ENCODE data around the gene CASP7.
"Not testable (repeated sequence)": the region's sequence is repeated elsewhere in the genome, so short reads cannot be mapped to it uniquely, and the experiment has no call there.

The CASP7 gene

DNA sequence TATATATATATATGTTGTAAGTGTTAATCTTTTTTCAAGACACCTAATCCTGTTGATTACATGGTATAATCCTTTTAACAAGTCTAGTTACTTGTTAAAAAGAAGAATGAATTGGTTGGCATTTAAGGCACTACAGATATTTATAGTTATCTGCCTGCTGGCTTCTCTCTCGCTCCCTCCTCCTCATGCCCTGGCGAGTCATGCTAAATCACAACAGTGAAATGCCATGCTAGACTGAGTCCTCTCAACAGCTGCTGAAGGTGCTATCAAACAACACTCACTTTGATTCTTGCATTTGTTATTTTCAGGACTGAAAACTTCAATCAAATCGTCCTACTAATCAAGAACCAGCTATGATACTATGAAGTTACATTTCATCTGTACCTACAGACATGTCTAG, 31.2 kb upstream of the CASP7 start:
- Histone ChIP-seq H3K27me3 (ENCODE audit: control insufficient read depth, insufficient read depth, low read length, poor library complexity, severe bottlenecking) (no peaks in the 10 kb centered on the region), H3K27ac (ENCODE audit: insufficient read depth, low read depth, low read length, poor library complexity, severe bottlenecking) (no peak overlapping the region)
- WGBS, 2 experiments: 71 to 74% methylated on average over 3 of the region's 3 CpGs

DNA sequence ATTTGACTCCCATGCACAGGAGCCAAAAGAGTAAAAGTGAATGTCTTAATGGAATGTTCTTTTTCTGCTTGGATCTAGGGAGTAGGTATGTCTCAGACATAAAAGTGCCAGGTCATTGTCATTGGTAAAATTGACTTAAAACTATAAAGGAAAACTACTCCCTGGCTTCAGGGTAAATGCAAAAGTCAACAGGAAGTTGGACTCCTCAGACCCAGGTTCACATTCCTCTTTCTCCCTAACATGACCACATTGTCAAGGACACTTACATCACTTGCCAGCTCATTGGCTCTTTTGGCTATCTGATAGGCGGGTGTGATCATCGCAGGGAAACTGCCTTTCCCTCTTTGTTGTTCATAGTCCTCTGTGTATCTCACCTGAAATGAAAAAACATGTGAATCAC, 29.5 kb upstream of the CASP7 start:
- no peaks in the 10 kb centered on the region for H3K36me3 ChIP-seq (ENCODE audit: control insufficient read depth, insufficient read depth, low read length)
- H3K9me3 ChIP-seq (ENCODE audit: control insufficient read depth, low read length): no peaks in the 10 kb centered on the region
- no peaks in the 10 kb centered on the region for H3K27me3 ChIP-seq (ENCODE audit: control insufficient read depth, insufficient read depth, low read length, poor library complexity, severe bottlenecking)
- H3K4me3 ChIP-seq (ENCODE audit: insufficient read depth, low read depth, low read length): no peak overlapping the region
- no peaks in the 10 kb centered on the region for H3K4me1 ChIP-seq (ENCODE audit: control insufficient read depth, insufficient read depth, low read length)
- no peak overlapping the region for H3K27ac ChIP-seq (ENCODE audit: insufficient read depth, low read depth, low read length, poor library complexity, severe bottlenecking)
- 89 to 96% methylated on average over 2 of the region's 2 CpGs for WGBS, 2 experiments

More for the DNA sequence above, 31.2 kb upstream of the CASP7 start:
- Histone ChIP-seq H3K36me3 (ENCODE audit: control insufficient read depth, insufficient read depth, low read length) (no peaks in the 10 kb centered on the region), H3K4me1 (ENCODE audit: control insufficient read depth, insufficient read depth, low read length) (no peaks in the 10 kb centered on the region), H3K4me3 (ENCODE audit: insufficient read depth, low read depth, low read length) (no peak overlapping the region), H3K9me3 (ENCODE audit: control insufficient read depth, low read length) (no peaks in the 10 kb centered on the region)

DNA sequence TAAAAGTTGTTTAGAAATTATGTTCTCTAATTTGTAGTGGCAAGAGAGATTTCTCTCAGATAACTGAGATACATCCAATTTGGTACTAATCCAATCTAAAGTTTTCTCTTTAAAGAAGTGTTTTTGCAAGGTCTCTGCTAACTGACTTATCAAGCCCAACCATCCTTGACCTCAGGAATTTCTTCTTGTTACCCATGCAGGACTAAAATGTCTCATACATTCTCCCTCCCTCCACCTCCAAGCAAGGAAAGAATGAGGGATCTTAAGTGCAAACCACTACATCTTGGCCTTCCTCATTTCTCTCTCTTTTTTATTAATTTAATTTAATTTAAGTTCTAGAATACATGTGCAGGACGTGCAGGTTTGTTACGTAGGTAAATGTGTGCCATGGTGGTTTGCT, 28.7 kb upstream of the CASP7 start:
- Histone ChIP-seq H3K4me1 (ENCODE audit: control insufficient read depth, insufficient read depth, low read length) (no peaks in the 10 kb centered on the region), H3K27me3 (ENCODE audit: control insufficient read depth, insufficient read depth, low read length, poor library complexity, severe bottlenecking) (no peaks in the 10 kb centered on the region), H3K4me3 (ENCODE audit: insufficient read depth, low read depth, low read length) (no peak overlapping the region), H3K36me3 (ENCODE audit: control insufficient read depth, insufficient read depth, low read length) (no peaks in the 10 kb centered on the region), H3K27ac (ENCODE audit: insufficient read depth, low read depth, low read length, poor library complexity, severe bottlenecking) (no peak overlapping the region), H3K9me3 (ENCODE audit: control insufficient read depth, low read length) (no peaks in the 10 kb centered on the region)
- 77 to 88% methylated on average over 2 of the region's 2 CpGs for WGBS, 2 experiments

DNA sequence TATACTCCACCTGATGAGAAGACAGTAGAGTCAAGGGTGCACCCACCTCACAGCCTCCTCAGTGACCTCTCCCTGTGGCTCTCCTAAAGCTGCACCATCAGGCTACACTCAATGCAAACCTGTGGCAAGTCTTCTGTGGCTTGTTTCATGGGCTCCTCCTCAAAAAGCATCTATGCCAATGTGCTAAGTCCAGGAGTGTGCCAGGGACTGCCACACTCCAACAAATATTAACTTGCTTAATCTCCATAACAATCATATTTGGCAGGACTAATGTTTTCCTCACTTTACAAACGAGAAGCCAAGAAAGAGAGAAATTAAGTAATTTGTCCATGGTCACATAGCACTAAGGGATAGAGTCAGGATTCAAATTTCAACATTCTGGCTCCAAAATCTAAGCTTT, 27.8 kb upstream of the CASP7 start:
- H3K4me3 ChIP-seq (ENCODE audit: insufficient read depth, low read depth, low read length): no peak overlapping the region
- no peak overlapping the region for H3K27ac ChIP-seq (ENCODE audit: insufficient read depth, low read depth, low read length, poor library complexity, severe bottlenecking)
- no peaks in the 10 kb centered on the region for H3K36me3 ChIP-seq (ENCODE audit: control insufficient read depth, insufficient read depth, low read length)
- H3K4me1 ChIP-seq (ENCODE audit: control insufficient read depth, insufficient read depth, low read length): no peaks in the 10 kb centered on the region
- H3K9me3 ChIP-seq (ENCODE audit: control insufficient read depth, low read length): no peaks in the 10 kb centered on the region
- H3K27me3 ChIP-seq (ENCODE audit: control insufficient read depth, insufficient read depth, low read length, poor library complexity, severe bottlenecking): no peaks in the 10 kb centered on the region
- 86 to 92% methylated on average over 1 of the region's 1 CpG for WGBS, 2 experiments

DNA sequence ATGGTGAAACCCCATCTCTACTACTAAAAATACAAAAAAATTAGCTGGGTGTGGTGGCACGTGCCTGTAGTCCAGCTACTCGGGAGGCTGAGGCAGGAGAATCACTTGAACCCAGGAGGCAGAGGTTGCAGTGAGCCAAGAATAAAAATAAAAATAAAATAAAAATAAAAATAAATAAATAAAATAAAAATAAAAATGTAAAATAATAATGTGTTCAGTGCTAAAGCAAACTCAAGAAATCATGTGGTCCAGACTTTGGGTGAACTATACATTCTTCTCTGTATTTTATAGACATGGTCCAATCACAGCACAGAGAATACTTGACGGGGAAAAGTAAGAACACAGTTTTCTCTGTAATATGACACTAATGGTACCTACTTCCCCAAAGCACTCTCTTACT, 27.3 kb upstream of the CASP7 start:
- H3K9me3 ChIP-seq (ENCODE audit: control insufficient read depth, low read length); H3K4me1 ChIP-seq (ENCODE audit: control insufficient read depth, insufficient read depth, low read length); H3K27ac ChIP-seq (ENCODE audit: insufficient read depth, low read depth, low read length, poor library complexity, severe bottlenecking); H3K36me3 ChIP-seq (ENCODE audit: control insufficient read depth, insufficient read depth, low read length); H3K4me3 ChIP-seq (ENCODE audit: insufficient read depth, low read depth, low read length); H3K27me3 ChIP-seq (ENCODE audit: control insufficient read depth, insufficient read depth, low read length, poor library complexity, severe bottlenecking): not testable (repeated sequence)
- WGBS, 2 experiments: 94 to 100% methylated on average over 2 to 3 of the region's 3 CpGs

DNA sequence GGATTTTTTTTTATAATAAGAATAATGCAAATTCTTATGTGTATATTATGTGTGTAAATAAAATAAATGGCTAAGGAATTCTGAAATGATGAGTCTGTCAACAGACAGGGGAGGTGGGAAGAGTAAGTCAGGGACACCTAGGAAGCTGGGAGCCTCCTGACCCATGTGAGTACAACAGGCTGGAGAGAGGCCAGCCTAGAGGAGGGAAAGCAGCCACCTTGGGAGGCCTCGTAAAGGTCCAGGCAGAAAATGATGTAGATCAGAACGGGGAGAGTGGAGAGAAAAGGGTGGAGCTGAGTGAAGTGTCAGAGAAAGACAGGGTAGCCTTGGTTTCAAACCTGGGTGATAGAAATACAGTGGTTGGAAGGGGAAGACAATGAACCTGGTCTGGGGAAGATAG, 22.8 kb upstream of the CASP7 start:
- Histone ChIP-seq H3K27ac (ENCODE audit: insufficient read depth, low read depth, low read length, poor library complexity, severe bottlenecking) (no peak overlapping the region), H3K27me3 (ENCODE audit: control insufficient read depth, insufficient read depth, low read length, poor library complexity, severe bottlenecking) (no peaks in the 10 kb centered on the region), H3K4me1 (ENCODE audit: control insufficient read depth, insufficient read depth, low read length) (no peaks in the 10 kb centered on the region), H3K36me3 (ENCODE audit: control insufficient read depth, insufficient read depth, low read length) (no peaks in the 10 kb centered on the region), H3K4me3 (ENCODE audit: insufficient read depth, low read depth, low read length) (no peak overlapping the region), H3K9me3 (ENCODE audit: control insufficient read depth, low read length) (no peaks in the 10 kb centered on the region)
- WGBS, 2 experiments: 75 to 82% methylated on average over 2 of the region's 2 CpGs

DNA sequence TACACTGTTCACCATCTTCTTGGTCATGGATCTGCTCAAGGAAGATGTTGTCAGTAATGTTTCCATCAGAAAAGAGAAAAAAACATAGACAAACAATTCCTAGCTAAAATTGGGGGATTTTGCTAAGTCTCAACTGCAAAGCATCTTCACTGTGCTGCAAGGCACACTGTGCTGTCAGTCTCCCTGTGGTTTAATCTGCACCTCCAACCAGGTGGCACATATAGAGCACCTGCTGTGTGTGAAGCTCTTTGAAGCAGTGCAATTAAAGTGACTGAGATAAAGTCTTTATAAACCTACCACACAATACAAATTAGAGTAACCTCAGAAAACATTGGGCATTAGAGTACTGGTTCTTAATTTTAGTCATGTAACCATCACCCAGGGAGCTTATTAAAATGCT, 22.2 kb upstream of the CASP7 start:
- Histone ChIP-seq H3K27ac (ENCODE audit: insufficient read depth, low read depth, low read length, poor library complexity, severe bottlenecking) (no peak overlapping the region), H3K27me3 (ENCODE audit: control insufficient read depth, insufficient read depth, low read length, poor library complexity, severe bottlenecking) (no peaks in the 10 kb centered on the region), H3K4me3 (ENCODE audit: insufficient read depth, low read depth, low read length) (no peak overlapping the region), H3K36me3 (ENCODE audit: control insufficient read depth, insufficient read depth, low read length) (no peaks in the 10 kb centered on the region), H3K9me3 (ENCODE audit: control insufficient read depth, low read length) (no peaks in the 10 kb centered on the region), H3K4me1 (ENCODE audit: control insufficient read depth, insufficient read depth, low read length) (no peaks in the 10 kb centered on the region)

DNA sequence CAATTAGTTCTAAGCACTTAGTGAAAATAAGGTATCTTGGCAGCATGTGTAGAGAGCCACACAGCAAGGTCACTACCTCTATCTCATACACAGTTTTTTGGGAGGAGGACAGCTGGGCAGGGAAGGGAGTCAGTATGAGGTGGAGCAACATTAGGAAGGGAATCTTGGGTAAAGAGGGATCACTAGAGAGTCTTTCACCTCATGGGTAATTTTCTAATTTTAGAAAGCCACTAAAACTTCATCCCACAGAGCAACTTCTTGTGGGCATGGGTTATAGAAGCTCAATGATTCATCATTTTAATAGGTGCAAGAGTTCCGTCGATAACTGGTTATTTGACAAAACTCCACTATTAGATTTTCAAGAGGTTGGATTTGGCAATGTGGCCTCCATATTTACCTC, 18.4 kb upstream of the CASP7 start:
- no peak overlapping the region for H3K4me3 ChIP-seq (ENCODE audit: insufficient read depth, low read depth, low read length)
- H3K36me3 ChIP-seq (ENCODE audit: control insufficient read depth, insufficient read depth, low read length): no peaks in the 10 kb centered on the region
- H3K27ac ChIP-seq (ENCODE audit: insufficient read depth, low read depth, low read length, poor library complexity, severe bottlenecking): no peak overlapping the region
- no peaks in the 10 kb centered on the region for H3K27me3 ChIP-seq (ENCODE audit: control insufficient read depth, insufficient read depth, low read length, poor library complexity, severe bottlenecking)
- WGBS, 2 experiments: 89 to 90% methylated on average over 2 of the region's 2 CpGs
- H3K9me3 ChIP-seq (ENCODE audit: control insufficient read depth, low read length): no peaks in the 10 kb centered on the region
- no peaks in the 10 kb centered on the region for H3K4me1 ChIP-seq (ENCODE audit: control insufficient read depth, insufficient read depth, low read length)

DNA sequence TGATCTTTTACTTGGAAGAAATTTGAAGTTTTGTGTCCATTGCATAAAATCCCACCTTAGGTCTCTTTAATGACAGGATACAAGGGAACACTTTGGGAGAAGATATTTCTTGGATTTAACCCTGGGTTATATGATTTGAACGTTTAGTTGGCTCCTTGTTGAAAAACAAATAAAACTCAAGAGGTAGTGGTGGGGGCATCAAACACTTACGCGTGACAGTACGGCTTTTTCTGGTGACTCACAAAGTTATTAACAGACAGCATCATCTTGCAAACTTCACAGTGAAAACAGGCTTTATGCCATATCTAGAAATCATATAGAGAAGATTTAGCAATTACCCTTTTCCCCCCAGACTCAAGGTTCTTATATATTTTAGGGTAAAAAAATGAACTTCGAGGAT, 16.6 kb upstream of the CASP7 start:
- WGBS, 2 experiments: 89 to 90% methylated on average over 4 of the region's 5 CpGs
- Histone ChIP-seq H3K36me3 (ENCODE audit: control insufficient read depth, insufficient read depth, low read length) (no peaks in the 10 kb centered on the region), H3K27me3 (ENCODE audit: control insufficient read depth, insufficient read depth, low read length, poor library complexity, severe bottlenecking) (no peaks in the 10 kb centered on the region), H3K4me3 (ENCODE audit: insufficient read depth, low read depth, low read length) (no peak overlapping the region), H3K9me3 (ENCODE audit: control insufficient read depth, low read length) (no peaks in the 10 kb centered on the region), H3K27ac (ENCODE audit: insufficient read depth, low read depth, low read length, poor library complexity, severe bottlenecking) (peak overlapping the region; percentile 5), H3K4me1 (ENCODE audit: control insufficient read depth, insufficient read depth, low read length) (no peaks in the 10 kb centered on the region)

DNA sequence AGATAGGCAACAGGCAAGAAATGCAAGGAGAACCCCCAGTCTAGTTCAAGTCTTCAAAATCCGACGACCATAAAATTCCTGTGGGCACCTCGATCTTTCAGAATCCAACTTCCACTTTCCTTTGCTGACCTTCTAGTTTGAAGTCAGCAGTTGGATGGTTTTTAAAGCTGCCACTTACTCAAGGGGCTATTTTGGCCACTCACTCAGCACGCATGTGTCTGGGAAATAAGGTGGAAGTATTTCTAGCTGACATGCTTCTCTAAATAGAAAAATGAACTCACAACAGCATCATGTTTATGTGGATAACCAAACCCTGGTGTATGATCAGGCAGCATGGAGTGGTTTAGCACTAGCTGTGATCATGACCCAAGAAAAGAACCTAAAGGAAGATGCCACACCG, 15.8 kb upstream of the CASP7 start, which contains the start of gene NRAP:
Gene NRAP (minus strand): TSS at position 134 of the 400 bp plus-strand sequence. CDS start 159 bp downstream, outside the sequence.
- H3K27ac ChIP-seq (ENCODE audit: insufficient read depth, low read depth, low read length, poor library complexity, severe bottlenecking): peak within 1 kb of the TSS; percentile 5
- no peaks in the 10 kb centered on the region for H3K27me3 ChIP-seq (ENCODE audit: control insufficient read depth, insufficient read depth, low read length, poor library complexity, severe bottlenecking)
- WGBS, 2 experiments: 91 to 96% methylated on average over 5 of the region's 5 CpGs
- no peaks in the 10 kb centered on the region for H3K36me3 ChIP-seq (ENCODE audit: control insufficient read depth, insufficient read depth, low read length)
- no peaks in the 10 kb centered on the region for H3K9me3 ChIP-seq (ENCODE audit: control insufficient read depth, low read length)
- H3K4me3 ChIP-seq (ENCODE audit: insufficient read depth, low read depth, low read length): no peak within 1 kb of the TSS
- no peaks in the 10 kb centered on the region for H3K4me1 ChIP-seq (ENCODE audit: control insufficient read depth, insufficient read depth, low read length)

DNA sequence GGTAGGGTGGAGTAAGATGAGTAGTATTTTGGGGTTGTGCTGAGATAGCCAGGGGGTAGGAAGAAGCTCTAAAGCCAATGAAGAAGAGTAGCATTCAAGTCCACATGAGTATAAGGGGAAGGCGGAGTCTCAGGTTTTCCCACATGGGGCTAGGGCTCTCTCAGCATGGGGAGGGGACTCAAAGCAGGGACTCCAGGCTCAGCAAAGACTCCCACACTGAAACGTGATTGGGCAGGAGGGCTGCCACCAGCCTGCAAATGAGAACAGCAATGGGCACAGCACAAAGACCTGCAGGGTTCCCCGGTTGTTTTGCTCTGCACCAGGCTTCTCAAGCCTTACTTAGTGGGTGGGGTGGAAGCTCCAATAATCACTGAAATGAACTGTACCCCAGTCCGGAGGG, 14.4 kb upstream of the CASP7 start:
- Histone ChIP-seq H3K27me3 (ENCODE audit: control insufficient read depth, insufficient read depth, low read length, poor library complexity, severe bottlenecking) (no peaks in the 10 kb centered on the region), H3K4me1 (ENCODE audit: control insufficient read depth, insufficient read depth, low read length) (no peaks in the 10 kb centered on the region), H3K9me3 (ENCODE audit: control insufficient read depth, low read length) (no peaks in the 10 kb centered on the region), H3K27ac (ENCODE audit: insufficient read depth, low read depth, low read length, poor library complexity, severe bottlenecking) (no peak overlapping the region), H3K4me3 (ENCODE audit: insufficient read depth, low read depth, low read length) (no peak overlapping the region), H3K36me3 (ENCODE audit: control insufficient read depth, insufficient read depth, low read length) (no peaks in the 10 kb centered on the region)
- WGBS, 2 experiments: 81% methylated on average over 4 of the region's 4 CpGs
